Measurements from ENCODE around the gene EZH2. TPM values are rescaled to one million over a fixed set of nuclear protein-coding genes. Genes with fewer than 3 reads are reported as not detected.

The EZH2 gene
- total and polyA plus RNA-seq, 2 of the 4 experiments (the other 2 are of a cell fraction), result 13.1 to 19.8 TPM

DNA sequence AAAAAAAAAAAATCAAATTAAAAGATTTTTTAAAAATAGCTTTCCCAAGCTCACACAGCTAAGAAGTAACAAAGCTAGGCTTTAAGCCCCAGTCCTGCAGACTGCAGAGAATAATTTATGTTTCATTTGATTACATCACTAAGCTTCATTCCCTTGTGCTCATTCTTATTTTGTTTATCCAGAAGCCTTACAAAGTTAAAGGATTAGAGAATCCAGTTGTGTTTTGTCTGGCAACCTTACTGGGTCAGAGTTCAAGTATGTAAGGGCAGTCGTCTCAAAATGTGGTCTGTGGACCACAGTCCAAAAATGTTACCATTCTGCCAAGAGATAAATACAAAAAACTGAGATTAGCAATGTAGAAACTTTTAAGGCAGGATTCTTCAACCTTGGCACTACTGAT lies 32.1 kb upstream of the EZH2 start:
- dilution Hi-C loops (cut with HindIII; ENCODE audit: low sequenced_read_pairs, unreplicated experiment) (no loop called here), in situ Hi-C loops (cut with MboI; ENCODE audit: low sequenced_read_pairs) (no loop called here), intact Hi-C loops (cut with micrococcal nuclease) (no loop called here)
- POLR2A ChIA-PET (ENCODE audit: unreplicated experiment), result interaction anchor here (0.6 to 0.7 kb wide), 2 partner anchors 25 to 215 kb away, joined by 3 to 7 read pairs; no protein-coding TSS in a partner anchor
- Histone ChIP-seq H4K20me1 (ENCODE audit: insufficient read depth, low read length) (no peaks in the 10 kb centered on the region), H3K56ac (ENCODE audit: extremely low read depth, insufficient read depth, low read length) (no peak overlapping the region), H3K4ac (ENCODE audit: low read depth, low read length) (no peak overlapping the region), H3K18ac (ENCODE audit: low read depth, low read length) (no peak overlapping the region), H3K9me3 (ENCODE audit: control insufficient read depth, insufficient read depth, low read length) (no peaks in the 10 kb centered on the region), H4K91ac (ENCODE audit: insufficient read depth, low read depth, low read length) (no peak overlapping the region), H3K4me2 (ENCODE audit: low read depth, low read length) (no peak overlapping the region; the same call in 1 of the 2 replicates), H3K9ac (ENCODE audit: low read depth, low read length) (no peak overlapping the region), H4K8ac (ENCODE audit: low read depth in 2 of 2, low read length in 2 of 2) (no peak overlapping the region), H3K4me1 (ENCODE audit: control insufficient read depth, insufficient read depth, low read length) (peaks cover 8% of the 10 kb centered on the region), H2AFZ (replicated peaks; ENCODE audit: low read length, poor library complexity) (no peak overlapping the region), H3K9me1 (ENCODE audit: insufficient read depth, low read length) (peaks cover 3% of the 10 kb centered on the region; the same call in 1 of the 2 replicates), H3K4me3 (ENCODE audit: insufficient read depth, low read depth, low read length) (no peak overlapping the region), H2AK9ac (replicated peaks; ENCODE audit: low read depth, low read length, poor library complexity) (no peak overlapping the region), H2BK15ac (ENCODE audit: low read depth, low read length) (no peak overlapping the region), H2AK5ac (ENCODE audit: low read depth, low read length) (no peak overlapping the region), H3K79me1 (ENCODE audit: low read depth in 1 of 2, low read length in 2 of 2) (no peaks in the 10 kb centered on the region), H3K14ac (replicated peaks; ENCODE audit: low read depth, low read length) (no peak overlapping the region), H3K27ac (ENCODE audit: insufficient read depth, low read length) (no peak overlapping the region), H3K27me3 (ENCODE audit: control insufficient read depth, insufficient read depth, low read length) (peaks cover 14% of the 10 kb centered on the region), H3K36me3 (ENCODE audit: control insufficient read depth, insufficient read depth, low read length) (no peaks in the 10 kb centered on the region), H2BK20ac (ENCODE audit: low read depth, low read length) (no peak overlapping the region), H4K5ac (ENCODE audit: low read depth, low read length) (no peak overlapping the region), H3K23ac (ENCODE audit: low read depth, low read length) (no peak overlapping the region), H2BK120ac (ENCODE audit: low read depth, low read length) (no peak overlapping the region), H2BK5ac (ENCODE audit: low read depth, low read length, poor library complexity, severe bottlenecking) (no peak overlapping the region)
- CTCF ChIA-PET, result no interaction called here
- DNase-seq (peak; percentile 91), ATAC-seq (ENCODE audit: low read depth) (peak; percentile 89)
- peak; percentile 46; the same call in 1 of the 2 replicates for TF ChIP-seq CEBPB (IDR thresholded peaks at IDR 0.05; ENCODE audit: low read depth, low read length)
- TF ChIP-seq RFX5 (IDR thresholded peaks at IDR 0.05; ENCODE audit: low read depth, low read length), result no peak
- 0% methylated on average over 1 of the region's 1 CpG; no CpG with 5 or more reads in 1 of the 2 experiments for WGBS, 2 experiments (ENCODE audit: extremely low coverage in 2 of 2, insufficient read length in 1 of 2)
- no TSS peak for BruUV-seq (replicated peaks)
